BJ (cell line): ENCODE measurements around the gene GALNTL6. TPM values are rescaled to one million over a fixed set of nuclear protein-coding genes. Genes with fewer than 3 reads are reported as not detected.

Experiments used
- CTCF ChIA-PET: fragments of 350-600 bp; formaldehyde crosslinking; extraction: SDS; loops from one replicate; lab custom pipeline; 2021; ENCODE audit warnings: antibody characterized with exemption, inconsistent platforms; lab: Yijun Ruan, JAX
- POLR2A ChIA-PET: fragments of 300-600 bp; sonication (Branson Sonifier 250); formaldehyde crosslinking; extraction: SDS; loops from one replicate; lab custom pipeline; 2021; ENCODE audit warnings: antibody characterized with exemption; lab: Charles Lee
- DNase-seq: peaks from one replicate; pipeline ENCODE4 v3.0.0-alpha.2; 2011; ENCODE audit warnings: low read depth
- H3K27me3 ChIP-seq: 2 replicates; pipeline ENCODE4 v1.6.0; 2011; ENCODE audit warnings: low read length; ENCODE audit not compliant: control insufficient read depth, insufficient read depth
- H3K36me3 ChIP-seq: 2 replicates; pipeline ENCODE4 v1.5.1; 2011; ENCODE audit warnings: low read length; ENCODE audit not compliant: control insufficient read depth, insufficient read depth
- H3K4me3 ChIP-seq: 2 replicates; pipeline ENCODE4 v1.5.1; 2011; ENCODE audit warnings: low read depth, mild to moderate bottlenecking, control low read depth, low read length
- polyA plus RNA-seq: library from polyadenylated mRNA; depleted of rRNA; stranded (reverse); fragments of >200 nt; gene quantifications from 2 replicates; pipeline ENCODE4 v1.2.3, GENCODE V29; 2011
- TF ChIP-seq, protein P1 (sequence below): IDR thresholded peaks from 2 replicates; pipeline ENCODE4 v1.5.1; 2011; ENCODE audit warnings: low read depth, mild to moderate bottlenecking, control low read depth, inconsistent platforms, low read length, moderate library complexity; ENCODE audit not compliant: insufficient read depth

GALNTL6 gene
- polyA plus RNA-seq, 1 experiment = 0.02 TPM

DNA sequence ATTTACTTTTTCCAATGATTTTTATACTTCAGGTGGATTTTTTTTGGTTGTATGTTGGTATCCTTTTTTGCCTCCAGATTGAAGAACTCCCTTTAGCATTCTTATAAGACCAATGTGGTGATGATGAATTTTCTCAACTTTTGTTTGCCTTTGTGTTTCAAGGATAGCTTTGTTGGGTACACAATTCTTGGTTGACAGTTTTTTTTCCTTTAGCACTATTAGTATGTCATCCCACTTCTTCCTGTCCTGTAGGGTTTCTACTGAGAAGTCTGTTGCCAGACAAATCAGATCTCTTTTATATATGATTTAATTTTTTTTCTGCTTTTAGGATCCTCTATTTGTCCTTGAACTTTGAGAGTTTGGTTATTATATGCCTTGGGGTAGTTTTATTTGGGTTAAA is 892.4 kb downstream of the GALNTL6 start:
- Histone ChIP-seq H3K36me3 (no peaks in the 10 kb centered on the region), H3K27me3 (no peaks in the 10 kb centered on the region), H3K4me3 (no peak overlapping the region)
- ChIA-PET CTCF (interaction anchor here (0.6 kb wide), 1 partner anchor 1359 kb away, joined by 3 read pairs; no protein-coding TSS in a partner anchor), POLR2A (no interaction called here)
- no peak for DNase-seq
- TF ChIP-seq, protein P1, sequence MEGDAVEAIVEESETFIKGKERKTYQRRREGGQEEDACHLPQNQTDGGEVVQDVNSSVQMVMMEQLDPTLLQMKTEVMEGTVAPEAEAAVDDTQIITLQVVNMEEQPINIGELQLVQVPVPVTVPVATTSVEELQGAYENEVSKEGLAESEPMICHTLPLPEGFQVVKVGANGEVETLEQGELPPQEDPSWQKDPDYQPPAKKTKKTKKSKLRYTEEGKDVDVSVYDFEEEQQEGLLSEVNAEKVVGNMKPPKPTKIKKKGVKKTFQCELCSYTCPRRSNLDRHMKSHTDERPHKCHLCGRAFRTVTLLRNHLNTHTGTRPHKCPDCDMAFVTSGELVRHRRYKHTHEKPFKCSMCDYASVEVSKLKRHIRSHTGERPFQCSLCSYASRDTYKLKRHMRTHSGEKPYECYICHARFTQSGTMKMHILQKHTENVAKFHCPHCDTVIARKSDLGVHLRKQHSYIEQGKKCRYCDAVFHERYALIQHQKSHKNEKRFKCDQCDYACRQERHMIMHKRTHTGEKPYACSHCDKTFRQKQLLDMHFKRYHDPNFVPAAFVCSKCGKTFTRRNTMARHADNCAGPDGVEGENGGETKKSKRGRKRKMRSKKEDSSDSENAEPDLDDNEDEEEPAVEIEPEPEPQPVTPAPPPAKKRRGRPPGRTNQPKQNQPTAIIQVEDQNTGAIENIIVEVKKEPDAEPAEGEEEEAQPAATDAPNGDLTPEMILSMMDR = no peak

DNA sequence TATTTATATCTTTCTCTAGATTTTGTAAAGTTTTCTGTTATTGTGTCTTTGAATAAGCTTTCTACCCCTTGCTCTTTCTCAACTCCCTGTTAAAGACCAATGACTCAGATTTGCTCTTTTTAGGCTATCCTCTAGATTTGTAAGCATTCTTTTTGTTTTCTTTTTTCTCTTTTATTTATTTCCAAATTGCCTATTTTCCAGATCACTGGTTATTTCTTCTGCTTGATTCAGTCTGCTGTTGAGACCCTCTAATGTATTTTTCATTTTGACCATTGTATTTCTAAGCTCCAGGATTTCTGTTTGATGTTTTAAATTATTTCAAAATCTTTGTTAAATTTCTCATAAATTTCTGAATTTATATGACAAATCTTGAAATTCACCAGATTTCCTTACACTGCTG is 892.8 kb downstream of the GALNTL6 start:
- DNase-seq = no peak
- no peak overlapping the region for H3K4me3 ChIP-seq
- ChIA-PET POLR2A (no interaction called here), CTCF (interaction anchor here (0.6 kb wide), 1 partner anchor 1359 kb away, joined by 3 read pairs; no protein-coding TSS in a partner anchor)
- H3K27me3 ChIP-seq = no peaks in the 10 kb centered on the region
- no peaks in the 10 kb centered on the region for H3K36me3 ChIP-seq
- TF ChIP-seq, protein P1 = no peak

DNA sequence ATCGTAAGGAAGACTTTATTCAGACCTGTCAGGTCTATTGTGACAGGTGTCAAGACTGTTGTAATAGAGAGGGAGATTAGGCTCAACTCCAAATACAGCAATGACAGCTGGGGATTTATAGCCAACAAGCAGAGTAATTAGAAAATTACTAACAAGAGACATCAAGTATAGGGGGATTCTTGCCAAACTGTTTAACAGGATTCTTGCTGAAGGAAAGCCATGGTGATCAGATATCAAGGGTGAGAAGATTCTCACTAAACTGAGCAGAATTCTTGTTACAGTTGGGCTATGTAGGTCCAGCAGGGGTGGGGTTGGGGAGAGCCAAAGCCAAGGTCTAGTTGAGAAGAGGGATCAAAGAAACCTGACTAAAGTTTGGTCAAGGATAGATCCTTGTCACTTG is 894.4 kb downstream of the GALNTL6 start:
- CTCF ChIA-PET = no interaction called here
- H3K4me3 ChIP-seq = no peak overlapping the region
- DNase-seq = no peak
- TF ChIP-seq, protein P1 = no peak
- POLR2A ChIA-PET = no interaction called here
- H3K36me3 ChIP-seq = no peaks in the 10 kb centered on the region
- H3K27me3 ChIP-seq = no peaks in the 10 kb centered on the region

DNA sequence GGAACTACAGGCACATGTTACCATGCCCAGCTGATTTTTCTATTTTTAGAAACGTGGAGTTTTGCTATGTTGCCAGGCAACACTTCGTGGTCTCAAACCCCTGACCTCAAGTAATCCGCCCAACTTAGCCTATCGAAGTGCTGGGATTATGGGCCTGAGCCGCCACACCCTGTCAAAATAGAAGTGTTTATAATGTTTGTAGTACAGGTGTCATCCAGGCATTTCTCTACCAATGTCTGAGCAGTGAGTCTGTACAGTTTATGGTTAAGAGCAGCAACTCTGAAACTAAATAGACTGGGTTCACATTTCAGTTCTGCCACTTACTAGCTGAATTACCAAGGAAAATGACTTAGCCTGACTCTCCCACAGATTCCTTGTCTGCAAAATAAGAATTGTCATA is 895.0 kb downstream of the GALNTL6 start:
- ChIA-PET CTCF (no interaction called here), POLR2A (no interaction called here)
- no peaks in the 10 kb centered on the region for H3K27me3 ChIP-seq
- no peaks in the 10 kb centered on the region for H3K36me3 ChIP-seq
- TF ChIP-seq, protein P1 = no peak
- DNase-seq = no peak
- no peak overlapping the region for H3K4me3 ChIP-seq

DNA sequence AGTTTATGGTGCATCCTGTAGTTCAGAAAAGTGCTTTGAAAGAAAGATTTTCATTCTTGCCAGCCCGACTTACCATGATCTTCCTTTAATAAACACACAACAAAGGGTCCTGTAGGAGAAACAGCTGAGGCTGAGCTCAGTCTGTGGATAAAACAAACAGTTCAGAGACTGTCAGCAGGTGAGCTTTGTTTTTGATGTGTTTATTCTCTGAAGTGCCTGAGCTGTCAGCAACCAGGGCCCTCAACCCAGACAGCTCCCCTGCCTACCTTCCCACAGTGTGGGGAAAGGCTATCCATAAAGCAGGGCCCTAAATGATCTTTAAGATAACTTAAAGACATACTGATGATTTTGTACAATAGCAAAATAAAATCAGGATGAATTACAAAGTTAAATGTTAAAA is 896.2 kb downstream of the GALNTL6 start:
- TF ChIP-seq, protein P1 = no peak
- Histone ChIP-seq H3K27me3 (no peaks in the 10 kb centered on the region), H3K36me3 (no peaks in the 10 kb centered on the region), H3K4me3 (no peak overlapping the region)
- ChIA-PET CTCF (no interaction called here), POLR2A (no interaction called here)
- no peak for DNase-seq
